HEK293 (cell line): ENCODE data around the gene PRLR.

Source experiments
- CTCF ChIA-PET: fragments of 350-600 bp; formaldehyde crosslinking; extraction: SDS; loops from one replicate; lab custom pipeline; 2021; ENCODE audit warnings: antibody characterized with exemption; lab: Yijun Ruan, JAX
- POLR2A ChIA-PET: fragments of 300-600 bp; formaldehyde crosslinking; extraction: SDS; loops from one replicate; lab custom pipeline; 2020; ENCODE audit warnings: antibody characterized with exemption, inconsistent platforms; lab: Yijun Ruan, JAX
- H3K27ac ChIP-seq: fragments of 200-500 bp; sonication (Bioruptor generic); 2 replicates; pipeline ENCODE4 v1.5.1; 2014; ENCODE audit warnings: low read depth, low read length, control low read depth, inconsistent platforms; ENCODE audit errors: extremely low read depth
- H3K36me3 ChIP-seq, 2 experiments: fragments of 200-500 bp in 1 of 2; sonication (Bioruptor generic) in 1 of 2; 1 replicate in 1 of 2; 2 replicates in 1 of 2; pipeline ENCODE4 v1.5.1; 2014 to 2017; ENCODE audit warnings: inconsistent platforms in 2 of 2, low read length in 2 of 2; ENCODE audit not compliant: control insufficient read depth in 2 of 2, insufficient read depth in 1 of 2
- H3K4me1 ChIP-seq: fragments of 200-500 bp; sonication (Bioruptor generic); 2 replicates; pipeline ENCODE4 v1.5.1; 2014; ENCODE audit warnings: mild to moderate bottlenecking, low read length, inconsistent platforms; ENCODE audit not compliant: control insufficient read depth, insufficient read depth
- H3K4me3 ChIP-seq: 2 replicates; pipeline ENCODE4 v1.5.1; 2011; ENCODE audit warnings: low read depth, mild to moderate bottlenecking, control low read depth, low read length, moderate library complexity
- H3K9me3 ChIP-seq: fragments of 200-500 bp; sonication (Bioruptor generic); 2 replicates; pipeline ENCODE4 v1.5.1; 2014; ENCODE audit warnings: low read depth, low read length, inconsistent platforms; ENCODE audit not compliant: control insufficient read depth, insufficient read depth
- EGR2 ChIP-seq: fragments of 450-650 bp; formaldehyde crosslinking; IDR thresholded peaks from 2 replicates; pipeline ENCODE4 v1.5.1; 2016; ENCODE audit warnings: low read depth, missing biosample characterization, missing genetic modification characterization
- KLF7 ChIP-seq: fragments of 450-650 bp; formaldehyde crosslinking; IDR thresholded peaks from 2 replicates; pipeline ENCODE4 v1.5.1; 2016; ENCODE audit warnings: missing biosample characterization, missing genetic modification characterization, borderline replicate concordance
- SALL2 ChIP-seq: fragments of 450-650 bp; formaldehyde crosslinking; IDR thresholded peaks from 2 replicates; pipeline ENCODE4 v1.5.0; 2017; ENCODE audit warnings: missing biosample characterization, mild to moderate bottlenecking, missing genetic modification characterization, borderline replicate concordance
- SP3 ChIP-seq: fragments of 450-650 bp; formaldehyde crosslinking; IDR thresholded peaks from 2 replicates; pipeline ENCODE4 v1.5.1; 2016; ENCODE audit warnings: missing biosample characterization, missing genetic modification characterization
- SP7 ChIP-seq: fragments of 450-650 bp; formaldehyde crosslinking; IDR thresholded peaks from 2 replicates; pipeline ENCODE4 v1.5.1; 2016; ENCODE audit warnings: missing biosample characterization, missing genetic modification characterization
- ZBTB21 ChIP-seq: fragments of 450-650 bp; formaldehyde crosslinking; IDR thresholded peaks from 2 replicates; pipeline ENCODE4 v1.5.1; 2017; ENCODE audit warnings: missing biosample characterization, missing genetic modification characterization
- ZBTB8A ChIP-seq: fragments of 450-650 bp; formaldehyde crosslinking; IDR thresholded peaks from 2 replicates; pipeline ENCODE4 v1.5.1; 2016; ENCODE audit warnings: missing biosample characterization, missing genetic modification characterization
- ZIC2 ChIP-seq: fragments of 450-650 bp; formaldehyde crosslinking; IDR thresholded peaks from 2 replicates; pipeline ENCODE4 v1.5.1; 2016; ENCODE audit warnings: missing biosample characterization, missing genetic modification characterization
- ZNF121 ChIP-seq: fragments of 450-650 bp; formaldehyde crosslinking; IDR thresholded peaks from 2 replicates; pipeline ENCODE4 v1.5.1; 2016; ENCODE audit warnings: missing biosample characterization, missing genetic modification characterization
- ZNF133 ChIP-seq: fragments of 450-650 bp; formaldehyde crosslinking; IDR thresholded peaks from 2 replicates; pipeline ENCODE4 v1.5.1; 2016; ENCODE audit warnings: missing biosample characterization, missing genetic modification characterization
- ZNF214 ChIP-seq: fragments of 450-650 bp; formaldehyde crosslinking; IDR thresholded peaks from 2 replicates; pipeline ENCODE4 v1.5.1; 2017; ENCODE audit warnings: missing biosample characterization, mild to moderate bottlenecking, missing genetic modification characterization, borderline replicate concordance
- ZNF239 ChIP-seq: fragments of 450-650 bp; formaldehyde crosslinking; IDR thresholded peaks from 2 replicates; pipeline ENCODE4 v1.5.1; 2016; ENCODE audit warnings: missing biosample characterization, missing genetic modification characterization
- ZNF24 ChIP-seq: fragments of 450-650 bp; formaldehyde crosslinking; IDR thresholded peaks from 2 replicates; pipeline ENCODE4 v1.5.1; 2016; ENCODE audit warnings: missing biosample characterization, missing genetic modification characterization
- ZNF302 ChIP-seq: fragments of 450-650 bp; formaldehyde crosslinking; IDR thresholded peaks from 2 replicates; pipeline ENCODE4 v1.5.1; 2016; ENCODE audit warnings: missing biosample characterization, missing genetic modification characterization, low read depth
- ZNF335 ChIP-seq: fragments of 450-650 bp; formaldehyde crosslinking; conservative IDR thresholded peaks from 2 replicates; pipeline ENCODE4 v1.5.1; 2016; ENCODE audit warnings: missing biosample characterization, missing genetic modification characterization
- ZNF404 ChIP-seq: fragments of 450-650 bp; formaldehyde crosslinking; IDR thresholded peaks from 2 replicates; pipeline ENCODE4 v1.5.1; 2017; ENCODE audit warnings: missing biosample characterization, missing genetic modification characterization
- ZNF521 ChIP-seq: fragments of 450-650 bp; formaldehyde crosslinking; IDR thresholded peaks from 2 replicates; pipeline ENCODE4 v1.5.1; 2017; ENCODE audit warnings: missing biosample characterization, mild to moderate bottlenecking, missing genetic modification characterization
- ZNF530 ChIP-seq: fragments of 450-650 bp; formaldehyde crosslinking; IDR thresholded peaks from 2 replicates; pipeline ENCODE4 v1.5.1; 2016; ENCODE audit warnings: low read depth, missing biosample characterization, missing genetic modification characterization
- ZNF544 ChIP-seq: fragments of 450-650 bp; formaldehyde crosslinking; IDR thresholded peaks from 2 replicates; pipeline ENCODE4 v1.5.0; 2017; ENCODE audit warnings: missing biosample characterization, missing genetic modification characterization
- ZNF624 ChIP-seq: fragments of 450-650 bp; formaldehyde crosslinking; IDR thresholded peaks from 2 replicates; pipeline ENCODE4 v1.5.1; 2017; ENCODE audit warnings: missing biosample characterization, missing genetic modification characterization
- ZNF677 ChIP-seq: fragments of 450-650 bp; IDR thresholded peaks from 2 replicates; pipeline ENCODE4 v1.5.0; 2018; ENCODE audit warnings: missing biosample characterization, mild to moderate bottlenecking, missing genetic modification characterization, moderate library complexity
- ZSCAN30 ChIP-seq: fragments of 450-650 bp; IDR thresholded peaks from 2 replicates; pipeline ENCODE4 v1.5.1; 2018; ENCODE audit warnings: missing biosample characterization, mild to moderate bottlenecking, missing genetic modification characterization, moderate library complexity
- TF ChIP-seq, protein P1 (sequence below): fragments of 450-650 bp; formaldehyde crosslinking; IDR thresholded peaks from 2 replicates; pipeline ENCODE4 v1.5.1; 2016; ENCODE audit warnings: missing biosample characterization, missing genetic modification characterization
- TF ChIP-seq, protein P2 (sequence below): sonication (generic); formaldehyde crosslinking; IDR thresholded peaks from 2 replicates; pipeline ENCODE4 v1.8.1; 2022; ENCODE audit warnings: mild to moderate bottlenecking, moderate library complexity, missing genetic modification reagents
- TF ChIP-seq, protein P3 (sequence below): fragments of 450-650 bp; formaldehyde crosslinking; IDR thresholded peaks from 2 replicates; pipeline ENCODE4 v1.5.1; 2016; ENCODE audit warnings: missing biosample characterization, missing genetic modification characterization

Gene PRLR

DNA sequence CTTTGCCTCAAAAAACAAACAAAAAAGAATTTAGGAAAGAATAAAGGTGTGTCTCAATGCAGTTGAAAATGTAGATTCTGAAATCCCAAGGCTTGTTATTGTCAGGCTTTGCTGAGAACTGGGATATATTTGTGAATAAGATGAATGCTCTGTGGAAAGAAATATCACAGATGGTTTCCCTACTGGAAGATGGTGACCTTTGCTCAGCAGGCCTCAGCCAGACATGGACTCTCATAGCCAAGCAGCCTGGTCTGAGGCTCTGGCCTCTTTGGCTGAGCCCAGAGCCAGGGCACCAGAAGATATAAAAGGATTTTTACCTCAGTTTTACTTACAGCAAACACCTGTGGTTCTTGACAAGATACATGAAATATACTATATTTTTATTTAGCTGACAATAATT, 219.6 kb downstream of the PRLR start:
- H3K36me3 ChIP-seq: no peaks in the 10 kb centered on the region

DNA sequence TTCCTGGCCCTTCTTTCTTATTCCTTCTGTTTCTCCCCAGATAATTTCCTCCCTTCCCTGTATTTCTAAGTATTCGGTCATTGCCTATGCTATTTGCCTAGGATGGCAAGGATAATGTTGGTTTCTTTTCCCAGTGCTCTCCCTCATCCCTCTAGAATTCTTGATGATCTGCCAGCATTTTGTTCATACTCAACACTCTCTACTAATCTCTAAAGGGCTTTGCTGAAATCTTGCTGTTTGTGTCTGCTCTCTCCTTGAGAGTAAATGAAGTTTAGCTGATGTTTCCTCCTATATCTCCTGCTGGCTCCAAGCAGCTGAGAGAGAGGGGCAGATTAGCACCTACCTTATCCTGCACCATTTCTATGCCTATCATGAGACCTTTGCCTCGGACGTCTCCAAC, 220.6 kb downstream of the PRLR start:
- no peaks in the 10 kb centered on the region for H3K4me1 ChIP-seq
- H3K36me3 ChIP-seq: no peaks in the 10 kb centered on the region
- no peak overlapping the region for H3K27ac ChIP-seq
- POLR2A ChIA-PET: no interaction called here
- H3K9me3 ChIP-seq: no peaks in the 10 kb centered on the region
- no peak overlapping the region for H3K4me3 ChIP-seq
- TF ChIP-seq SP7 (tag by site-specific recombination): no peak
- TF ChIP-seq ZNF302: no peak
- TF ChIP-seq ZNF335 (tag by site-specific recombination): no peak
- no peak for TF ChIP-seq ZNF133 (tag by site-specific recombination)
- no peak for TF ChIP-seq ZNF404 (tag by site-specific recombination)
- no peak for TF ChIP-seq ZBTB8A
- TF ChIP-seq ZNF121 (tag by site-specific recombination): no peak
- TF ChIP-seq SALL2 (tag by site-specific recombination): no peak
- TF ChIP-seq, protein P1, sequence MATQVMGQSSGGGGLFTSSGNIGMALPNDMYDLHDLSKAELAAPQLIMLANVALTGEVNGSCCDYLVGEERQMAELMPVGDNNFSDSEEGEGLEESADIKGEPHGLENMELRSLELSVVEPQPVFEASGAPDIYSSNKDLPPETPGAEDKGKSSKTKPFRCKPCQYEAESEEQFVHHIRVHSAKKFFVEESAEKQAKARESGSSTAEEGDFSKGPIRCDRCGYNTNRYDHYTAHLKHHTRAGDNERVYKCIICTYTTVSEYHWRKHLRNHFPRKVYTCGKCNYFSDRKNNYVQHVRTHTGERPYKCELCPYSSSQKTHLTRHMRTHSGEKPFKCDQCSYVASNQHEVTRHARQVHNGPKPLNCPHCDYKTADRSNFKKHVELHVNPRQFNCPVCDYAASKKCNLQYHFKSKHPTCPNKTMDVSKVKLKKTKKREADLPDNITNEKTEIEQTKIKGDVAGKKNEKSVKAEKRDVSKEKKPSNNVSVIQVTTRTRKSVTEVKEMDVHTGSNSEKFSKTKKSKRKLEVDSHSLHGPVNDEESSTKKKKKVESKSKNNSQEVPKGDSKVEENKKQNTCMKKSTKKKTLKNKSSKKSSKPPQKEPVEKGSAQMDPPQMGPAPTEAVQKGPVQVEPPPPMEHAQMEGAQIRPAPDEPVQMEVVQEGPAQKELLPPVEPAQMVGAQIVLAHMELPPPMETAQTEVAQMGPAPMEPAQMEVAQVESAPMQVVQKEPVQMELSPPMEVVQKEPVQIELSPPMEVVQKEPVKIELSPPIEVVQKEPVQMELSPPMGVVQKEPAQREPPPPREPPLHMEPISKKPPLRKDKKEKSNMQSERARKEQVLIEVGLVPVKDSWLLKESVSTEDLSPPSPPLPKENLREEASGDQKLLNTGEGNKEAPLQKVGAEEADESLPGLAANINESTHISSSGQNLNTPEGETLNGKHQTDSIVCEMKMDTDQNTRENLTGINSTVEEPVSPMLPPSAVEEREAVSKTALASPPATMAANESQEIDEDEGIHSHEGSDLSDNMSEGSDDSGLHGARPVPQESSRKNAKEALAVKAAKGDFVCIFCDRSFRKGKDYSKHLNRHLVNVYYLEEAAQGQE (tag by site-specific recombination): no peak
- TF ChIP-seq ZBTB21: no peak
- no peak for TF ChIP-seq SP3 (tag by site-specific recombination)
- TF ChIP-seq ZNF239 (tag by site-specific recombination): no peak
- no peak for TF ChIP-seq ZNF677 (tag by site-specific recombination)
- no peak for TF ChIP-seq KLF7 (tag by site-specific recombination)
- TF ChIP-seq, protein P2, sequence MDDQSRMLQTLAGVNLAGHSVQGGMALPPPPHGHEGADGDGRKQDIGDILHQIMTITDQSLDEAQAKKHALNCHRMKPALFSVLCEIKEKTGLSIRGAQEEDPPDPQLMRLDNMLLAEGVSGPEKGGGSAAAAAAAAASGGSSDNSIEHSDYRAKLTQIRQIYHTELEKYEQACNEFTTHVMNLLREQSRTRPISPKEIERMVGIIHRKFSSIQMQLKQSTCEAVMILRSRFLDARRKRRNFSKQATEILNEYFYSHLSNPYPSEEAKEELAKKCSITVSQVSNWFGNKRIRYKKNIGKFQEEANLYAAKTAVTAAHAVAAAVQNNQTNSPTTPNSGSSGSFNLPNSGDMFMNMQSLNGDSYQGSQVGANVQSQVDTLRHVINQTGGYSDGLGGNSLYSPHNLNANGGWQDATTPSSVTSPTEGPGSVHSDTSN (CRISPR knock-in tag): no peak
- TF ChIP-seq, protein P3, sequence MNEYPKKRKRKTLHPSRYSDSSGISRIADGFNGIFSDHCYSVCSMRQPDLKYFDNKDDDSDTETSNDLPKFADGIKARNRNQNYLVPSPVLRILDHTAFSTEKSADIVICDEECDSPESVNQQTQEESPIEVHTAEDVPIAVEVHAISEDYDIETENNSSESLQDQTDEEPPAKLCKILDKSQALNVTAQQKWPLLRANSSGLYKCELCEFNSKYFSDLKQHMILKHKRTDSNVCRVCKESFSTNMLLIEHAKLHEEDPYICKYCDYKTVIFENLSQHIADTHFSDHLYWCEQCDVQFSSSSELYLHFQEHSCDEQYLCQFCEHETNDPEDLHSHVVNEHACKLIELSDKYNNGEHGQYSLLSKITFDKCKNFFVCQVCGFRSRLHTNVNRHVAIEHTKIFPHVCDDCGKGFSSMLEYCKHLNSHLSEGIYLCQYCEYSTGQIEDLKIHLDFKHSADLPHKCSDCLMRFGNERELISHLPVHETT (tag by site-specific recombination): no peak
- TF ChIP-seq EGR2 (tag by site-specific recombination): no peak
- TF ChIP-seq ZNF24 (tag by site-specific recombination): no peak
- no peak for TF ChIP-seq ZSCAN30 (tag by site-specific recombination)
- TF ChIP-seq ZIC2 (tag by site-specific recombination): no peak
- TF ChIP-seq, all 188 proteins: peak for 0
- CTCF ChIA-PET: no interaction called here

More for the DNA sequence above, 219.6 kb downstream of the PRLR start:
- H3K4me3 ChIP-seq: no peak overlapping the region
- CTCF ChIA-PET: no interaction called here
- H3K27ac ChIP-seq: no peak overlapping the region
- H3K4me1 ChIP-seq: no peaks in the 10 kb centered on the region
- TF ChIP-seq ZNF624 (no peak), ZNF214 (tag by site-specific recombination) (no peak), ZNF404 (tag by site-specific recombination) (no peak), ZNF521 (tag by site-specific recombination) (no peak), ZNF544 (tag by site-specific recombination) (no peak), ZNF530 (tag by site-specific recombination) (no peak)
- POLR2A ChIA-PET: no interaction called here
- H3K9me3 ChIP-seq: no peaks in the 10 kb centered on the region
